Measurements from ENCODE around the gene SPAG8.

SPAG8 gene

GRCh38 chr9:35859310-35859989 is 47.4 kb upstream of the SPAG8 start:
- peak; percentile 67 for ATAC-seq
- TF ChIP-seq ESRRG (CRISPR knock-in tag; IDR thresholded peaks at IDR 0.05) = no peak
- no peak for TF ChIP-seq ARNTL (CRISPR knock-in tag; IDR thresholded peaks at IDR 0.05; ENCODE audit: borderline replicate concordance, low read depth)
- TF ChIP-seq ZNF565 (CRISPR knock-in tag; conservative IDR thresholded peaks at IDR 0.05; ENCODE audit: low read depth) = no peak
- TF ChIP-seq OSR1 (CRISPR knock-in tag; IDR thresholded peaks at IDR 0.05) = no peak
- TF ChIP-seq SNAI2 (CRISPR knock-in tag; IDR thresholded peaks at IDR 0.05) = no peak
- TF ChIP-seq CSDC2 (CRISPR knock-in tag; IDR thresholded peaks at IDR 0.05) = no peak
- no peak for TF ChIP-seq BACH2 (CRISPR knock-in tag; IDR thresholded peaks at IDR 0.05; ENCODE audit: borderline replicate concordance)
- no peak for TF ChIP-seq TSHZ2 (CRISPR knock-in tag; IDR thresholded peaks at IDR 0.05)
- no peak for TF ChIP-seq CSRNP3 (CRISPR knock-in tag; IDR thresholded peaks at IDR 0.05)
- no peak for TF ChIP-seq TOX (CRISPR knock-in tag; IDR thresholded peaks at IDR 0.05; ENCODE audit: borderline replicate concordance)
- no peak for TF ChIP-seq POU6F1 (CRISPR knock-in tag; IDR thresholded peaks at IDR 0.05; ENCODE audit: borderline replicate concordance, low read depth)
- no peak for TF ChIP-seq PPARA (CRISPR knock-in tag; IDR thresholded peaks at IDR 0.05; ENCODE audit: borderline replicate concordance)
- TF ChIP-seq ZNF8 (CRISPR knock-in tag; IDR thresholded peaks at IDR 0.05) = no peak
- TF ChIP-seq GLIS3 (CRISPR knock-in tag; IDR thresholded peaks at IDR 0.05) = no peak
- TF ChIP-seq RARB (CRISPR knock-in tag; IDR thresholded peaks at IDR 0.05) = no peak
- TF ChIP-seq ZC3H10 (CRISPR knock-in tag; IDR thresholded peaks at IDR 0.05) = no peak
- no peak for TF ChIP-seq ZFP30 (CRISPR knock-in tag; IDR thresholded peaks at IDR 0.05)
- no peak for TF ChIP-seq ZNF70 (CRISPR knock-in tag; IDR thresholded peaks at IDR 0.05)

- TF ChIP-seq ZC3H10 (CRISPR knock-in tag; IDR thresholded peaks at IDR 0.05) (no peak), SNAI2 (CRISPR knock-in tag; IDR thresholded peaks at IDR 0.05) (no peak), OSR1 (CRISPR knock-in tag; IDR thresholded peaks at IDR 0.05) (no peak), RARB (CRISPR knock-in tag; IDR thresholded peaks at IDR 0.05) (no peak), ARNTL (CRISPR knock-in tag; IDR thresholded peaks at IDR 0.05; ENCODE audit: borderline replicate concordance, low read depth) (no peak), GLIS3 (CRISPR knock-in tag; IDR thresholded peaks at IDR 0.05) (no peak), PPARA (CRISPR knock-in tag; IDR thresholded peaks at IDR 0.05; ENCODE audit: borderline replicate concordance) (no peak), CSRNP3 (CRISPR knock-in tag; IDR thresholded peaks at IDR 0.05) (no peak), ZNF565 (CRISPR knock-in tag; conservative IDR thresholded peaks at IDR 0.05; ENCODE audit: low read depth) (no peak), TSHZ2 (CRISPR knock-in tag; IDR thresholded peaks at IDR 0.05) (no peak), PATZ1 (CRISPR knock-in tag; IDR thresholded peaks at IDR 0.05; ENCODE audit: borderline replicate concordance) (no peak), CREB5 (CRISPR knock-in tag; IDR thresholded peaks at IDR 0.05; ENCODE audit: low read depth) (no peak), CSDC2 (CRISPR knock-in tag; IDR thresholded peaks at IDR 0.05) (no peak), ZNF8 (CRISPR knock-in tag; IDR thresholded peaks at IDR 0.05) (no peak)
- no peak for ATAC-seq
Observed at GRCh38 chr9:35858458-35858857, 46.4 kb upstream of the SPAG8 start.
